Psoas muscle (tissue), 8 donors: ENCODE results near the gene SEPTIN8. TPM values are rescaled to one million over a fixed set of nuclear protein-coding genes. Genes with fewer than 3 reads are reported as not detected.
A peak's percentile ranks its signal among the peaks of the same experiment; 100 is the strongest.

Experiments
- ATAC-seq, 4 donors: fragments of 200-7000 bp; cut with Tn5 transposase; one replicate each; pipeline ENCODE4 v1.9.1; 2020; ENCODE audit warnings: moderate library complexity in 3 of 4, mild to moderate bottlenecking in 2 of 4
- DNase-seq, 2 donors: peaks; one replicate each; pipeline ENCODE4 v3.0.0-alpha.2; 2020
- H3K27ac ChIP-seq: fragments of 200-600 bp; one replicate; pipeline ENCODE4 v1.8.0; 2022
- H3K27me3 ChIP-seq, 3 donors: fragments of 200-600 bp in 1 of 3; one replicate each; pipeline versions ENCODE4 v1.6.1 to v1.8.0; 2013 to 2022; ENCODE audit warnings: low read length in 2 of 3, mild to moderate bottlenecking in 2 of 3, moderate library complexity in 1 of 3; ENCODE audit not compliant: insufficient read depth in 3 of 3
- H3K36me3 ChIP-seq, 2 donors: fragments of 200-600 bp in 1 of 2; one replicate each; pipeline versions ENCODE4 v1.6.1 to v1.8.0; 2013 to 2022; ENCODE audit warnings: low read depth in 1 of 2, mild to moderate bottlenecking in 1 of 2, moderate library complexity in 1 of 2; ENCODE audit not compliant: insufficient read depth in 1 of 2
- H3K4me1 ChIP-seq: fragments of 200-600 bp; one replicate; pipeline ENCODE4 v1.8.0; 2022
- H3K4me3 ChIP-seq: fragments of 200-600 bp; one replicate; pipeline ENCODE4 v1.8.0; 2022; ENCODE audit warnings: mild to moderate bottlenecking
- H3K9me3 ChIP-seq: fragments of 200-600 bp; one replicate; pipeline ENCODE4 v1.8.0; 2022
- CTCF ChIP-seq: fragments of 200-600 bp; IDR thresholded peaks from one replicate; pipeline ENCODE4 v1.8.0; 2022; ENCODE audit warnings: antibody characterized with exemption
- WGBS, 3 donors: extraction: QIAGEN DNeasy Blood & Tissue Kit; methylation state at CpG; one replicate each; pipeline versions ENCODE4 v1.1.6 to v1.1.7; 2013; 5-methylcytosine and 5-hydroxymethylcytosine counted together
- intact Hi-C, 2 donors: fragments of 100-400 bp; cut with DNase I; formaldehyde crosslinking; loops; one replicate each; pipeline versions ENCODE4 v1.11.0 to v1.14.2; 2022
- polyA plus RNA-seq, 3 donors: library from polyadenylated mRNA; stranded (reverse); fragments of 200-250 nt; gene quantifications; one replicate each; pipeline ENCODE4 v1.2.3, GENCODE V29; 2013
- total RNA-seq, 4 donors: library from RNA; stranded (reverse); fragmentation: NEBNext Ultra II Directional in 2 of 4; extraction: Animal tissue kit (Norgen Biotek cat#: 25700) in 2 of 4; gene quantifications; one replicate each; pipeline versions ENCODE4 v1.2.1 to v1.2.4, GENCODE V29; 2021 to 2023
- donor health status: healthy with polysubstance abuse.
- donor health status: DM: no; HTN: no; CAD: no; lungs with moderate emphysema.
- donor health status: Bipolar disorder and iron deficiency.
- donor health status: healthy.
- donor health status: DM: yes; HTN: yes; CAD: no.
- donor health status: DM: no; HTN: no; CAD: no.
- donor health status: DM: no; HTN: no; CAD: no.
- donor health status: DM: yes; HTN: yes; CAD: no.

SEPTIN8 gene
- total and polyA plus RNA-seq, 7 donors, result 3.8 to 13.1 (median 9.2) TPM

GRCh38 chr5:132790201-132790865 lies 13.3 kb upstream of the SEPTIN8 start:
- intact Hi-C loops, result no loop called here
- DNase-seq (no peak), ATAC-seq (no peak)
- Histone ChIP-seq H3K36me3 (no peaks in the 10 kb centered on the region), H3K9me3 (no peaks in the 10 kb centered on the region), H3K27me3 (peaks cover 0 to 7% (median 0%) of the 10 kb centered on the region in 3 donors), H3K4me1 (no peaks in the 10 kb centered on the region), H3K27ac (no peak overlapping the region), H3K4me3 (no peak overlapping the region)
- WGBS, 3 donors, result 46 to 79% (median 50%) methylated on average over 2 of the region's 2 CpGs
- no peak for TF ChIP-seq CTCF

DNA sequence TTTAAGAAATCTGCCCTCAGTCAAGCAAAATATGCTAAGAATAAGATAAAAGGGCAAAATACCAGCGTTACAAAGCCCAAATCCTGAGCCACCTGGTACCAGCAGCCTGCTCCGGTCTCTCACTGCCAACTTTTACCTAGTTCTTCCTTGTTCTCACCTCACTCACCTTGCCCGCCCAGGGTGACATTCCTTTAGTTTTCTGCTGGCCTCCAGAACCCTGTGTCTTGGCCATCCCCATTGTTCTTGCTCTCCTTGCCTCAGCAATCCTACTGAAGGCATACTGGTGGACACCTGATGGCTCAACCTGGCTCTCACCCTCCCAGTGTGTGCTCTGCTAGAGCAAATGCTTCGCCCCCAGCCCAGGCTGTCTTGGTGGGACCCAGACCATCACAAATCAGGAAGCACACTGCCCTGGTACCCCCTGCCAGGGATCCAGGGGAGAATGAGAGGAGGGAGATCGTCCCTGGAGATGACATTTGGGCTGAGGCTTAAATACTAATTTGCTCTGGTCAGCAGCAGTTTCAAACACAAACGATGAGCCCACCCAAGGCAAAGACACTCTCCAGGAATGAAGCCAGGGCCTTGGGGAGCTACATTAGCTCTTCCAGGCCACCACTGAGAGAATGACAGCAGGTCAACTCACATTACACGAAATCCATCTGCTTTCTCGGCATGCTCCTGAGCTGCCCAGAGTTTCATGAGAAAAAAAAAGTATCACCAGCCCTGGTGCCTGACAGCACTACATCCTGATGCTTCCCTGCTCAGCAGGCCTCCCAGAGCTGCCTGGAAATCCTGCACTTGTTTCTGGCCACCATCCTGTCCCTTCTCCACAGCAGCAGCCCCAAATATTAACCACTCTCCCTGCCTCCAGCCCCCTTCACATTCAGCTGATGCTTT lies 12.2 kb upstream of the SEPTIN8 start:
- TF ChIP-seq CTCF, result no peak
- Histone ChIP-seq H3K27me3 (peaks cover 0 to 7% (median 0%) of the 10 kb centered on the region in 3 donors), H3K4me3 (no peak overlapping the region), H3K27ac (no peak overlapping the region), H3K36me3 (no peaks in the 10 kb centered on the region), H3K9me3 (no peaks in the 10 kb centered on the region), H3K4me1 (no peaks in the 10 kb centered on the region)
- 69 to 74% (median 71%) methylated on average over 8 of the region's 8 CpGs for WGBS, 3 donors
- ATAC-seq, result peak in 1 of 4 donors; percentile 19
- no peak for DNase-seq
- intact Hi-C loops, result no loop called here

DNA sequence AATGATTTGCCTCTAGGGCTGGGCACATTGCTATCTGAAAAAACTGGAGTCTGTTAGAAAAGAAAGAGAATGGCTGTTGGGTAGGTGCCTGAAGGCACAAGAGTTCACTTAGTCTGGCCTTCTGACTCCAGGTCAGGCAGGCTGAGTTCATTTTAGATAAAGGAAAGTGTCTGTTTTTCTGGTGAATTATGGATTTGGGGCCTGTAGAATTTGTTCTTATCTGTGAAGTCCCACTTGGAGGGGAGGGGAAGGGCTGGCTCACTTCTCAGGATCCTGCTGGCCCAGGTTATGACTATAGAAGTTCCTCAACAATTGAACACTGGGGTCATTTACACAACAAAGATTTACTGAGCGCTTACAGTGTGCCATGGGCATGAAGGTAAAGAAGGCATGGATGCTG lies 11.5 kb upstream of the SEPTIN8 start:
- Histone ChIP-seq H3K36me3 (no peaks in the 10 kb centered on the region), H3K4me3 (no peak overlapping the region), H3K4me1 (no peaks in the 10 kb centered on the region), H3K27ac (no peak overlapping the region), H3K9me3 (no peaks in the 10 kb centered on the region), H3K27me3 (peaks cover 0 to 7% (median 0%) of the 10 kb centered on the region in 3 donors)
- 95 to 100% (median 99%) methylated on average over 1 of the region's 1 CpG for WGBS, 3 donors
- intact Hi-C loops, result no loop called here
- DNase-seq (no peak), ATAC-seq (no peak)
- no peak for TF ChIP-seq CTCF

DNA sequence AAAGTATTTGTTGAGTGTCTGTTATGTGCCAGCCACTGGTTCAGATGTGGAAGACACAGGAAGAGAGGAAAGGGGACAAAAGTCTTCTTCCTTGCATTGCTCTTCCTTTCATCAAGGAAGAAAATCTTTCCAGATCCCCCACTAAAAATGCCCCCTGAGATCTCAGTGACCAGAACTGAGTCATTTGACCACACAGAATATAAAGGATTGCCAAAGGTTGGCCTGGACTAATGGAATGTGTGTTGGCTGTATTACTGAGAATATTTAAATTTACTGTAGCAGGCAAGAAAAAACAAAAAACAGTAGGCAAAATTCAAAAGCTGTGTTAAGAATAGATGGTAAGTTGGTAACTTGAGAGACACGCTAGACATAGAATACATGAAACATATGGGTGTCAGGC lies 10.0 kb upstream of the SEPTIN8 start:
- H3K27me3 ChIP-seq, result peaks cover 0 to 2% (median 0%) of the 10 kb centered on the region in 3 donors
- H3K4me1 ChIP-seq, result no peaks in the 10 kb centered on the region
- no peaks in the 10 kb centered on the region for H3K36me3 ChIP-seq
- 96 to 100% (median 97%) methylated on average over 1 of the region's 1 CpG for whole genome bisulfite sequencing, 3 donors
- no peak overlapping the region for H3K4me3 ChIP-seq
- no peak for DNase-seq
- no peak overlapping the region for H3K27ac ChIP-seq
- intact Hi-C loops, result no loop called here
- no peak for TF ChIP-seq CTCF
- ATAC-seq, result no peak
- H3K9me3 ChIP-seq, result no peaks in the 10 kb centered on the region
